GM18502 (cell line): ENCODE measurements around the gene EPHA8.

ENCODE experiments used
- ATAC-seq: cut with Tn5 transposase; IDR thresholded peaks from one replicate; pipeline ENCODE4 v1.9.1; 2021; ENCODE audit warnings: mild to moderate bottlenecking; ENCODE audit not compliant: unreplicated experiment, poor library complexity

EPHA8 gene

GRCh38 chr1:22563671-22564602 is 648 bp downstream of the EPHA8 start:
- no peak for ATAC-seq

GRCh38 chr1:22566161-22566560 is 2.9 kb downstream of the EPHA8 start:
- no peak for ATAC-seq

GRCh38 chr1:22567197-22567596 is 3.9 kb downstream of the EPHA8 start:
- ATAC-seq = no peak

GRCh38 chr1:22567994-22568393 is 4.7 kb downstream of the EPHA8 start:
- ATAC-seq = no peak

- ATAC-seq = no peak
Measured at GRCh38 chr1:22569269-22569668, 6.0 kb downstream of the EPHA8 start.

- no peak for ATAC-seq
Measured at GRCh38 chr1:22570140-22570909, 7.0 kb downstream of the EPHA8 start.

- ATAC-seq = no peak
Measured at GRCh38 chr1:22572818-22573217, 9.5 kb downstream of the EPHA8 start.

- ATAC-seq = no peak
Measured at GRCh38 chr1:22573237-22573636, 9.9 kb downstream of the EPHA8 start.

- no peak for ATAC-seq
Measured at GRCh38 chr1:22575532-22576149, 12.4 kb downstream of the EPHA8 start.

GRCh38 chr1:22576150-22576544 is 12.9 kb downstream of the EPHA8 start:
- ATAC-seq = no peak

GRCh38 chr1:22576617-22577016 is 13.3 kb downstream of the EPHA8 start:
- ATAC-seq = no peak

- no peak for ATAC-seq
Measured at GRCh38 chr1:22578732-22579361, 15.6 kb downstream of the EPHA8 start.

GRCh38 chr1:22579541-22580155 is 16.4 kb downstream of the EPHA8 start:
- ATAC-seq = no peak

- no peak for ATAC-seq
Measured at GRCh38 chr1:22582661-22583635, 19.7 kb downstream of the EPHA8 start.

- no peak for ATAC-seq
Measured at GRCh38 chr1:22584001-22584562, 20.8 kb downstream of the EPHA8 start.

GRCh38 chr1:22584970-22585369 is 21.7 kb downstream of the EPHA8 start:
- no peak for ATAC-seq

- ATAC-seq = no peak
Measured at GRCh38 chr1:22585471-22585870, 22.2 kb downstream of the EPHA8 start.

- ATAC-seq = no peak
Measured at GRCh38 chr1:22586356-22587130, 23.3 kb downstream of the EPHA8 start.
